LNCaP clone FGC (cell line): ENCODE measurements around the gene ZNF438.

Experiments
- DNase-seq: peaks from one replicate; pipeline ENCODE4 v3.0.0-alpha.2; 2011; ENCODE audit warnings: low read depth
- H3K4me3 ChIP-seq: 2 replicates; pipeline ENCODE4 v1.5.1; 2011; ENCODE audit warnings: mild to moderate bottlenecking, low read depth, low read length, control low read depth
- CTCF ChIP-seq: IDR thresholded peaks from 2 replicates; pipeline ENCODE4 v1.5.1; 2012; ENCODE audit warnings: mild to moderate bottlenecking; ENCODE audit not compliant: control insufficient read depth, insufficient read depth; ENCODE audit errors: extremely low read depth

The ZNF438 gene

GRCh38 chr10:30977385-30977784 is 54.3 kb downstream of the ZNF438 start:
- H3K4me3 ChIP-seq = no peak overlapping the region
- no peak for DNase-seq
- no peak for TF ChIP-seq CTCF

GRCh38 chr10:30974773-30975415 is 56.8 kb downstream of the ZNF438 start:
- DNase-seq = no peak
- no peak overlapping the region for H3K4me3 ChIP-seq
- no peak for TF ChIP-seq CTCF

GRCh38 chr10:30974355-30974754 is 57.3 kb downstream of the ZNF438 start:
- no peak for DNase-seq
- no peak for TF ChIP-seq CTCF
- H3K4me3 ChIP-seq = no peak overlapping the region

GRCh38 chr10:30973737-30974136 is 57.9 kb downstream of the ZNF438 start:
- DNase-seq = no peak

GRCh38 chr10:30970760-30971460 is 60.8 kb downstream of the ZNF438 start:
- no peak for TF ChIP-seq CTCF
- no peak for DNase-seq
- H3K4me3 ChIP-seq = no peak overlapping the region

More at GRCh38 chr10:30973737-30974136, 57.9 kb downstream of the ZNF438 start:
- TF ChIP-seq CTCF = no peak
- no peak overlapping the region for H3K4me3 ChIP-seq

GRCh38 chr10:30968711-30969110 is 63.0 kb downstream of the ZNF438 start:
- no peak for TF ChIP-seq CTCF
- no peak for DNase-seq
- no peak overlapping the region for H3K4me3 ChIP-seq
